Occipital lobe (tissue), 2 donors: ENCODE data around the gene PLEKHH2. TPM values are rescaled to one million over a fixed set of nuclear protein-coding genes. Genes with fewer than 3 reads are reported as not detected.
"Not testable (repeated sequence)": the region's sequence is repeated elsewhere in the genome, so short reads cannot be mapped to it uniquely, and the experiment has no call there.

Source experiments
- DNase-seq: peaks from one replicate; lab custom pipeline; 2025; lab: John Stamatoyannopoulos, UW
- total RNA-seq: library from RNA; depleted of rRNA; stranded (reverse); fragments of >200 nt; gene quantifications from one replicate; pipeline ENCODE4 v1.2.3, GENCODE V29; 2014

Gene PLEKHH2
- total RNA-seq: 8.4 TPM

- DNase-seq: peak; percentile 34
Observed at GRCh38 chr2:43637030-43637803, at the start of gene PLEKHH2. Gene PLEKHH2, plus strand, starts transcription at chr2:43637260. Its CDS starts 7,414 bp downstream, at chr2:43644674.

GRCh38 chr2:43592443-43592842, 44.6 kb upstream of the PLEKHH2 start:
- DNase-seq: no peak

GRCh38 chr2:43593254-43593653, 43.8 kb upstream of the PLEKHH2 start:
- no peak for DNase-seq

GRCh38 chr2:43594875-43595274, 42.2 kb upstream of the PLEKHH2 start:
- DNase-seq: no peak

GRCh38 chr2:43595603-43596412, 41.3 kb upstream of the PLEKHH2 start, which contains the start of gene THADA:
Gene THADA, minus strand, starts transcription at chr2:43596038. Its CDS starts 3,646 bp downstream, at chr2:43592392.
- peak; percentile 97 for DNase-seq

- DNase-seq: not testable (repeated sequence)
Observed at GRCh38 chr2:43600596-43600995, 36.5 kb upstream of the PLEKHH2 start.

GRCh38 chr2:43604674-43605073, 32.4 kb upstream of the PLEKHH2 start:
- no peak for DNase-seq

- peak; percentile 4 for DNase-seq
Observed at GRCh38 chr2:43605079-43605655, 31.9 kb upstream of the PLEKHH2 start.

GRCh38 chr2:43605851-43606250, 31.2 kb upstream of the PLEKHH2 start:
- DNase-seq: no peak

GRCh38 chr2:43609290-43609918, 27.7 kb upstream of the PLEKHH2 start:
- no peak for DNase-seq

- no peak for DNase-seq
Observed at GRCh38 chr2:43610361-43610760, 26.7 kb upstream of the PLEKHH2 start.

GRCh38 chr2:43611987-43612894, 24.8 kb upstream of the PLEKHH2 start:
- DNase-seq: no peak

GRCh38 chr2:43612944-43613343, 24.1 kb upstream of the PLEKHH2 start:
- no peak for DNase-seq

- DNase-seq: no peak
Observed at GRCh38 chr2:43616967-43617680, 19.9 kb upstream of the PLEKHH2 start.

- no peak for DNase-seq
Observed at GRCh38 chr2:43619511-43619910, 17.5 kb upstream of the PLEKHH2 start.

GRCh38 chr2:43622931-43623451, 14.1 kb upstream of the PLEKHH2 start:
- DNase-seq: no peak

- DNase-seq: no peak
Observed at GRCh38 chr2:43631618-43632317, 5.3 kb upstream of the PLEKHH2 start.

- DNase-seq: no peak
Observed at GRCh38 chr2:43634604-43635306, 2.3 kb upstream of the PLEKHH2 start.
